ENCODE data around the gene PKP1. TPM values are rescaled to one million over a fixed set of nuclear protein-coding genes. Genes with fewer than 3 reads are reported as not detected.

The PKP1 gene
- total RNA-seq, 2 donors from 2014 or later, result 2.3 TPM; not detected in 1

DNA sequence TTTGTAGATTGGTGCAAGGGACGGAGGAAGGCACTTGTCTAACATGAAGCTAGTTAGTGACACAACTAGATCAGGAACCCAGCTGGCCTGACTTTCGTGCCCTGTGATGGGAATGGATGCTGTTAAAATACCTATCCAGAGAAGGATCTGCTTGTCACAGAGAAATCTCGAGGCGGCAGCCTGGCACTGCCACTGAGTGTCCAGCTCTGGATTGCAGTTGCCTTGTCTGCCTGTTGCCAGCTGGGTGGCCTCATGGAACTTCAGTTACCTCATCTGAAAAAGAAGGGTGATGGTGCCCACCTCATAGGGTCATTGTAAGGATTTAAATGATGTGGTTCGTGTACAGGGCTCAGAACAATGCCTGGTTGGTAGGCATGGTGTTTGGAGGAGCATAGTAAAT is 2.4 kb upstream of the PKP1 start:
- Histone ChIP-seq H3K36me3 (no peaks in the 10 kb centered on the region), H3K9me3 (no peaks in the 10 kb centered on the region), H3K4me1 (peaks cover 0 to 11% of the 10 kb centered on the region in 2 donors), H3K27ac (no peak overlapping the region), H3K27me3 (no peaks in the 10 kb centered on the region), H3K4me3 (no peak overlapping the region)
- DNase-seq (ENCODE audit: low spot score), result no peak
- TF ChIP-seq, protein P1, sequence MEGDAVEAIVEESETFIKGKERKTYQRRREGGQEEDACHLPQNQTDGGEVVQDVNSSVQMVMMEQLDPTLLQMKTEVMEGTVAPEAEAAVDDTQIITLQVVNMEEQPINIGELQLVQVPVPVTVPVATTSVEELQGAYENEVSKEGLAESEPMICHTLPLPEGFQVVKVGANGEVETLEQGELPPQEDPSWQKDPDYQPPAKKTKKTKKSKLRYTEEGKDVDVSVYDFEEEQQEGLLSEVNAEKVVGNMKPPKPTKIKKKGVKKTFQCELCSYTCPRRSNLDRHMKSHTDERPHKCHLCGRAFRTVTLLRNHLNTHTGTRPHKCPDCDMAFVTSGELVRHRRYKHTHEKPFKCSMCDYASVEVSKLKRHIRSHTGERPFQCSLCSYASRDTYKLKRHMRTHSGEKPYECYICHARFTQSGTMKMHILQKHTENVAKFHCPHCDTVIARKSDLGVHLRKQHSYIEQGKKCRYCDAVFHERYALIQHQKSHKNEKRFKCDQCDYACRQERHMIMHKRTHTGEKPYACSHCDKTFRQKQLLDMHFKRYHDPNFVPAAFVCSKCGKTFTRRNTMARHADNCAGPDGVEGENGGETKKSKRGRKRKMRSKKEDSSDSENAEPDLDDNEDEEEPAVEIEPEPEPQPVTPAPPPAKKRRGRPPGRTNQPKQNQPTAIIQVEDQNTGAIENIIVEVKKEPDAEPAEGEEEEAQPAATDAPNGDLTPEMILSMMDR (IDR thresholded peaks at IDR 0.05), result no peak

DNA sequence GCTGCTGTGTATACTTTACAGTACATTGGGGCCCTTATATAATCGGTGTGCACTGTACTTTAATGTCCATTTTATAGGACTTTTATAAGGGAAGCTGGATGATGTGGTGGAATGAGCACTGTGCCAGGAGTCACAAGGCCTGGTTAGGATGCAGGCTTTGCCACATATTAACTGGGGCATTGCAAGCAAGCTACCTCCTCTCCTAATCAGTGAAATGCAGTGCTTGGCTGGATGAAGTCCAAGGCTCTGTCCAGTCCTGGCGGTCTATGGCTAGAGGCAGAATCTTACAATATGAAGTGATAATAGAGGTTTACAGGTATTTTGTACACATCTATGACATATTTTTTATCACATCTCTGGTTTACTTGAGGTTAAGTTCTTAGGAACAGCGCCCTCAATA is 1.7 kb upstream of the PKP1 start:
- H3K4me1 ChIP-seq, result peaks cover 0 to 11% of the 10 kb centered on the region in 2 donors
- no peaks in the 10 kb centered on the region for H3K9me3 ChIP-seq
- no peak for DNase-seq (ENCODE audit: low spot score)
- no peaks in the 10 kb centered on the region for H3K36me3 ChIP-seq
- H3K27me3 ChIP-seq, result no peaks in the 10 kb centered on the region
- H3K4me3 ChIP-seq, result no peak overlapping the region
- H3K27ac ChIP-seq, result no peak overlapping the region
- TF ChIP-seq, protein P1 (IDR thresholded peaks at IDR 0.05), result no peak

DNA sequence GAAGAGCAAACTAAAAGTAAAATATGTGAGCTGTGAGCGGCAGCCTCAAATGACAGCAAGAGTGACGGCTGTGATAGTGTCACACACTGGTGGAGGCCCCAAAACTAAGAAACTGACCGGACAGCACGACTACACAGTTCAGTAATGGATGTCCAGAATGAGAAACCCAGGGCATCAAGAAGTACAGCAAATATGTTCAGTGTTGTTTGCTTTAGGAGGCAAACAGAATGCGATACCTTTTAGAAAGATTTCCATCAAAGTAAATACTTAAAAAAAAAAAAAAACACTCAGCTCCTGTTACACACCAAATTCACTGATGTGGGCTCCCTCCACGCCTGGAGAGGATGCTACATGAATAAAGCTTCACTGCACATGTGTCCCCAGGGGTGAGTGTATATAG is 1.1 kb upstream of the PKP1 start:
- Histone ChIP-seq H3K36me3 (no peaks in the 10 kb centered on the region), H3K4me3 (no peak overlapping the region), H3K27ac (no peak overlapping the region), H3K9me3 (no peaks in the 10 kb centered on the region), H3K4me1 (peaks cover 0 to 11% of the 10 kb centered on the region in 2 donors), H3K27me3 (no peaks in the 10 kb centered on the region)
- TF ChIP-seq, protein P1 (IDR thresholded peaks at IDR 0.05), result no peak
- no peak for DNase-seq (ENCODE audit: low spot score)

DNA sequence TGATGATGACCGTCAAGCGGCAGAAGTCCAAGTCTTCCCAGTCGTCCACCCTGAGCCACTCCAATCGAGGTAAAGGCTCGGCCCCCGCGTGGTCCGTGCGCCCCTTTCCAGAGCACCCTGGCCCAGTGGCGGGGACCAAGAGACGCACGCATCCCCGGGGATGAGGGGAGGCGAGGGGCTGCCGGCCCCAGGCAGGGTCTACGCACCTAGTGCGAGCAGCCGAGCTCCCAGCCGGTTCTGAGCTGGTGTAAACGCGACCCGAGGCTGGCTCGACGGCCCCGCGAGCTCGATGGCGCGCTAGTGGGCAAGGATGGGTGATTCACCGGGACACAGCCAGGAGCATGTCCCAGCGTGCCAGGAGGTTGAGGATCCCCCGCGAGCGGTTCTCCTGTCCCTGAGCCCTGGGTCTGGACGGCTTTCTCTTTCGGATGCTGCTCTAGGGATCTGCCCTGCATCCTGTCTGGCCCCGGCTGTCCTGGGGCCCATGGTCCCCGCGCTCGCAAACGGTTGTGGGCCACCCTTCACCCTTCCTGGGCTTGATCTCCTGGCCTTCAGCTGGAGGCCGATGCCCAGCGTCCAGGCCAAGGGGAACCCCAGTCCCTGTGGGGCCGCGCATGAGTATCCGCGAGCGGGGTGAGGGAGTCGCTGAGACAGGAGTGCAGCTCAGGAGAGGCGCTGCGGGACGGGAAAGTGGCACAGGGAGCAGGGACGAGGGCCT is 689 bp downstream of the PKP1 start:
- peak overlapping the region; percentile 13 to 29 for H3K4me3 ChIP-seq
- DNase-seq (ENCODE audit: low spot score), result no peak
- H3K9me3 ChIP-seq, result no peaks in the 10 kb centered on the region
- no peaks in the 10 kb centered on the region for H3K27me3 ChIP-seq
- H3K36me3 ChIP-seq, result no peaks in the 10 kb centered on the region
- TF ChIP-seq, protein P1 (IDR thresholded peaks at IDR 0.05), result no peak
- H3K27ac ChIP-seq, result no peak overlapping the region
- peaks cover 0 to 11% of the 10 kb centered on the region in 2 donors for H3K4me1 ChIP-seq

DNA sequence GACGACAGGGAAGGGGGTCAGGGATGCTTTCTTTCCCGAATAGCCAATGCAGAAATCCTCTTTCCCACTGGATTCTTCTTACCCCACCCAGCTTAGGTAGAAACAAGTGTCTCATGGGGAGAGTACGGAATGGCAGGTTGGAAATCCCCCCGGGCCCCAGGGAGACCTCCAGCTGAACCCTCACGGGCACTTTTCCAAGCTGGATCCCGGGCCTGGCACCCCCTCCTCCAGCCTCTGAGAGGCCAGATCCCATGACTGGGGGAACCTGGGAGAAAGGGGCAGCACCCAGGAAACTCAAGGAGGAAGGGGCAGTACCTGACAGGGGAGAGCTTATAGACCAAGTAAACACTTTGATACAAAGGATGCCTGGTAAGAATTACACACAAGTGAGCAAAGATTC is 1.3 kb downstream of the PKP1 start:
- H3K9me3 ChIP-seq, result no peaks in the 10 kb centered on the region
- peak overlapping the region in 1 of 2 donors; percentile 29 for H3K4me3 ChIP-seq
- no peaks in the 10 kb centered on the region for H3K36me3 ChIP-seq
- DNase-seq (ENCODE audit: low spot score), result no peak
- TF ChIP-seq, protein P1 (IDR thresholded peaks at IDR 0.05), result no peak
- no peaks in the 10 kb centered on the region for H3K27me3 ChIP-seq
- no peak overlapping the region for H3K27ac ChIP-seq
- H3K4me1 ChIP-seq, result peaks cover 0 to 11% of the 10 kb centered on the region in 2 donors

DNA sequence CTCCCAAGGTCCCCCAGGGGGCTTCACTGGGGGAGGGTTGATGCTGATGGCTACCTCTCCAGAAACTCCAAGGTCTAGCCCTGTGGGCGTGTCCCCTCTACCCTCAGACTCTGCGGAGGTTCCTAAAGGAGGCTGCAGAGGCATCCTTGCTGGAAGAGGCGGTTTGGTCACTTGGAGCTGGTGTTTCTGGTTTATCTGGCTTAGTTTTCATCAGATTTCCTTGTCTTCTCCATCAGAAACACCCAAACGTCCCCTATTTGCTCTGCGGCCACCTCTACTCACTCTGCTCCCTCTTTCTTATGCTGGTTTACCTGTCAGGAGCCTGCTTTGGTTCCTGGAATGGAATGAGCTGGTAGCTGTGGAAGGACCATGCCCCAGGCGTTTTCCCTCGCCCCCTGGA is 2.5 kb downstream of the PKP1 start:
- Histone ChIP-seq H3K27ac (no peak overlapping the region), H3K9me3 (no peaks in the 10 kb centered on the region), H3K36me3 (no peaks in the 10 kb centered on the region), H3K27me3 (no peaks in the 10 kb centered on the region), H3K4me3 (no peak overlapping the region), H3K4me1 (peaks cover 0 to 11% of the 10 kb centered on the region in 2 donors)
- TF ChIP-seq, protein P1 (IDR thresholded peaks at IDR 0.05), result no peak
- no peak for DNase-seq (ENCODE audit: low spot score)
